ENCODE results near the gene ITIH3.
"Not testable (repeated sequence)": the region's sequence is repeated elsewhere in the genome, so short reads cannot be mapped to it uniquely, and the experiment has no call there.

Gene ITIH3

GRCh38 chr3:52774066-52774713, 20.4 kb upstream of the ITIH3 start:
- no peak overlapping the region for H3K4me3 ChIP-seq (ENCODE audit: low read length)
- peaks cover 6% of the 10 kb centered on the region for H3K4me1 ChIP-seq (ENCODE audit: control insufficient read depth, insufficient read depth, low read length)
- no peak overlapping the region for H3K27ac ChIP-seq (ENCODE audit: low read depth, low read length)
- no peaks in the 10 kb centered on the region for H3K36me3 ChIP-seq (ENCODE audit: control insufficient read depth, insufficient read depth, low read length)
- peaks cover under 1% of the 10 kb centered on the region for H3K27me3 ChIP-seq (ENCODE audit: control insufficient read depth, insufficient read depth, low read length)
- no peak overlapping the region for H3K9ac ChIP-seq (ENCODE audit: low read length)

- Histone ChIP-seq H3K9ac (ENCODE audit: low read length) (no peak overlapping the region), H3K4me1 (ENCODE audit: control insufficient read depth, insufficient read depth, low read length) (no peaks in the 10 kb centered on the region), H3K4me3 (ENCODE audit: low read length) (no peak overlapping the region), H3K27me3 (ENCODE audit: control insufficient read depth, insufficient read depth, low read length) (peaks cover 3% of the 10 kb centered on the region), H3K27ac (ENCODE audit: low read depth, low read length) (no peak overlapping the region), H3K36me3 (ENCODE audit: control insufficient read depth, insufficient read depth, low read length) (no peaks in the 10 kb centered on the region)
Observed at GRCh38 chr3:52774901-52775864, 19.4 kb upstream of the ITIH3 start.

GRCh38 chr3:52775877-52776276, 18.7 kb upstream of the ITIH3 start:
- peaks cover 3% of the 10 kb centered on the region for H3K27me3 ChIP-seq (ENCODE audit: control insufficient read depth, insufficient read depth, low read length)
- H3K36me3 ChIP-seq (ENCODE audit: control insufficient read depth, insufficient read depth, low read length) = no peaks in the 10 kb centered on the region
- no peak overlapping the region for H3K9ac ChIP-seq (ENCODE audit: low read length)
- no peak overlapping the region for H3K4me3 ChIP-seq (ENCODE audit: low read length)
- H3K4me1 ChIP-seq (ENCODE audit: control insufficient read depth, insufficient read depth, low read length) = no peaks in the 10 kb centered on the region
- no peak overlapping the region for H3K27ac ChIP-seq (ENCODE audit: low read depth, low read length)

- H3K4me1 ChIP-seq (ENCODE audit: control insufficient read depth, insufficient read depth, low read length); H3K27ac ChIP-seq (ENCODE audit: low read depth, low read length): not testable (repeated sequence)
Observed at GRCh38 chr3:52776486-52776885, 18.1 kb upstream of the ITIH3 start.

GRCh38 chr3:52777127-52777958, 17.3 kb upstream of the ITIH3 start, which contains the start of gene ITIH1:
TSS of gene ITIH1 (plus strand) at chr3:52777599. CDS start at chr3:52777616, 17 bp downstream.
- H3K9ac ChIP-seq (ENCODE audit: low read length) = no peak within 1 kb of the TSS
- peaks cover 3% of the 10 kb centered on the region for H3K27me3 ChIP-seq (ENCODE audit: control insufficient read depth, insufficient read depth, low read length)
- H3K4me1 ChIP-seq (ENCODE audit: control insufficient read depth, insufficient read depth, low read length) = no peaks in the 10 kb centered on the region
- no peak within 1 kb of the TSS for H3K4me3 ChIP-seq (ENCODE audit: low read length)
- H3K36me3 ChIP-seq (ENCODE audit: control insufficient read depth, insufficient read depth, low read length) = no peaks in the 10 kb centered on the region
- H3K27ac ChIP-seq (ENCODE audit: low read depth, low read length) = no peak within 1 kb of the TSS

More at GRCh38 chr3:52776486-52776885, 18.1 kb upstream of the ITIH3 start:
- not testable (repeated sequence) for H3K36me3 ChIP-seq (ENCODE audit: control insufficient read depth, insufficient read depth, low read length); H3K4me3 ChIP-seq (ENCODE audit: low read length); H3K9ac ChIP-seq (ENCODE audit: low read length); H3K27me3 ChIP-seq (ENCODE audit: control insufficient read depth, insufficient read depth, low read length)

- Histone ChIP-seq H3K9ac (ENCODE audit: low read length) (no peak overlapping the region), H3K4me1 (ENCODE audit: control insufficient read depth, insufficient read depth, low read length) (no peaks in the 10 kb centered on the region), H3K36me3 (ENCODE audit: control insufficient read depth, insufficient read depth, low read length) (no peaks in the 10 kb centered on the region), H3K4me3 (ENCODE audit: low read length) (no peak overlapping the region), H3K27me3 (ENCODE audit: control insufficient read depth, insufficient read depth, low read length) (peaks cover 3% of the 10 kb centered on the region), H3K27ac (ENCODE audit: low read depth, low read length) (no peak overlapping the region)
Observed at GRCh38 chr3:52777959-52778805, 16.4 kb upstream of the ITIH3 start.

GRCh38 chr3:52779011-52779836, 15.4 kb upstream of the ITIH3 start:
- no peak overlapping the region for H3K4me3 ChIP-seq (ENCODE audit: low read length)
- H3K27me3 ChIP-seq (ENCODE audit: control insufficient read depth, insufficient read depth, low read length) = peaks cover 3% of the 10 kb centered on the region
- H3K4me1 ChIP-seq (ENCODE audit: control insufficient read depth, insufficient read depth, low read length) = no peaks in the 10 kb centered on the region
- no peak overlapping the region for H3K27ac ChIP-seq (ENCODE audit: low read depth, low read length)
- H3K9ac ChIP-seq (ENCODE audit: low read length) = no peak overlapping the region
- H3K36me3 ChIP-seq (ENCODE audit: control insufficient read depth, insufficient read depth, low read length) = no peaks in the 10 kb centered on the region

- Histone ChIP-seq H3K4me1 (ENCODE audit: control insufficient read depth, insufficient read depth, low read length) (no peaks in the 10 kb centered on the region), H3K27me3 (ENCODE audit: control insufficient read depth, insufficient read depth, low read length) (peaks cover 3% of the 10 kb centered on the region), H3K27ac (ENCODE audit: low read depth, low read length) (no peak overlapping the region), H3K9ac (ENCODE audit: low read length) (no peak overlapping the region), H3K36me3 (ENCODE audit: control insufficient read depth, insufficient read depth, low read length) (no peaks in the 10 kb centered on the region), H3K4me3 (ENCODE audit: low read length) (no peak overlapping the region)
Observed at GRCh38 chr3:52779837-52780585, 14.6 kb upstream of the ITIH3 start.

GRCh38 chr3:52781741-52782140, 12.9 kb upstream of the ITIH3 start:
- H3K27ac ChIP-seq (ENCODE audit: low read depth, low read length) = no peak overlapping the region
- peaks cover 3% of the 10 kb centered on the region for H3K27me3 ChIP-seq (ENCODE audit: control insufficient read depth, insufficient read depth, low read length)
- H3K4me1 ChIP-seq (ENCODE audit: control insufficient read depth, insufficient read depth, low read length) = no peaks in the 10 kb centered on the region
- no peaks in the 10 kb centered on the region for H3K36me3 ChIP-seq (ENCODE audit: control insufficient read depth, insufficient read depth, low read length)
- H3K9ac ChIP-seq (ENCODE audit: low read length) = no peak overlapping the region
- H3K4me3 ChIP-seq (ENCODE audit: low read length) = no peak overlapping the region

- no peaks in the 10 kb centered on the region for H3K4me1 ChIP-seq (ENCODE audit: control insufficient read depth, insufficient read depth, low read length)
- H3K27me3 ChIP-seq (ENCODE audit: control insufficient read depth, insufficient read depth, low read length) = peaks cover 3% of the 10 kb centered on the region
- H3K36me3 ChIP-seq (ENCODE audit: control insufficient read depth, insufficient read depth, low read length) = no peaks in the 10 kb centered on the region
- H3K4me3 ChIP-seq (ENCODE audit: low read length) = no peak overlapping the region
- no peak overlapping the region for H3K27ac ChIP-seq (ENCODE audit: low read depth, low read length)
- no peak overlapping the region for H3K9ac ChIP-seq (ENCODE audit: low read length)
Observed at GRCh38 chr3:52782412-52783210, 12.0 kb upstream of the ITIH3 start.
